Activated naive CD4-positive, alpha-beta T cell treated with Interleukin-2 at 50 U/mL for 16 hours (primary cell): ENCODE measurements around the gene CNOT8.
A peak's percentile ranks its signal among the peaks of the same experiment; 100 is the strongest.

ENCODE experiments used
- DNase-seq: peaks from one replicate; pipeline ENCODE4 v3.0.0-alpha.2; 2020

CNOT8 gene

DNA sequence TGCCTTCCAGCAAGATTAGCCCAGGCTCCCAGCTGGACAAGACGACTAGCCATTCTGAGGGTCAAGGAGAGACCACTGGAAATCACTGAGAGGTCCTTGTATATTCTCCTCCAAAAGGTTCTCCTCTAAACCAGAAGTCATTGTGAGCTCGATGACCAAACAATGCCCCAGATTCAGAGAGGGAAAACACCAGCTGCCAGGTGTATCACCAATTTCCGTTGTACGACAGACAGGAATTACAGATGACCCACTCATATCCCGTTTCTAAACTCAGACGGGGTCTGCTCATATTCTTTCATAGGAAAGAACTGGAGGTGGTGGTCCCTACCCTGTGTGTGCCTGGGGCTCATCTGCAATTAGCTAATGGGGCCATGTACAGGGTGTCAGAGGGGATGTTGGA, 22.2 kb upstream of the CNOT8 start:
- DNase-seq: no peak

DNA sequence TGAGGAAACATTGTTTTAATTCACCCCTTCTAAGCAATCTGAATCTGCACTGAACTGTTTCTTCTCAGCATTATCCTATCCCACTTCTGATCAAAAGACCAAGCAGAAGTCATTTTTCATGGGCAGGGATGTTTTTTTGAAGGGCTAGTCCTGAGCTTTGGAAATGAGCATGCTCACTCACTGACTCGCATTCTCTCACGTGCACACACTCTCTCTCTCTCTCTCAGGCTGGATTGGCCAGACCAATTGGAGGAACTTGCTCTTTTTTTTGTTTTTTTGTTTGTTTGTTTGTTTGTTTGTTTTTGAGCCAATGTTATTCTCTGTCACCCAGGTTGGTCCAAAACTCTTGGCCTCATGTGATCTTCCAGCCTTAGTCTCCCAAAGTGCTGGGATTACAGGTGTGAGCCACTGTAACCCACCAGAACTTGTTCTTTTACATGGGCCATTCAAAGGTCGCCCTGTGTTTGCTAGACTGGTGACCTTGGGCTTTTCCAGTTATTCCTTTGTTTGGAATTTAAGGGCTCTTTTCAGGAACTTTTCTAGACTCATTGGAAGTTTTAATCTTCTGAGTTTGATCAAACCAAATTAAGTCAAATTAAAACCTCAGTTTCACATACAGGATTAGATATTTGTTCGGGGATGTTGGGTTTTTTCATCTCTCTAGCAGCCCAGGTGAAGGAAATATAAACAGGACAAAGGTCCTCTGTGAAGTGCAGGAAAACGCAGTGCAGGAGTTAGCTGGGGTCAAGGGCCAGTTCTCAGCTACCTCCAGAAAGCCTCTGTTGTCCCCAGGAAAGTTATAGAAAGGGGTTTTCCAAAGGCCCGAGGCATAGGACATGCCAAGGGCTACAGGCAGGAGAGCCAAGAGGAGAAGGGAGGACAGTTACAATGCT, 21.2 kb upstream of the CNOT8 start:
- no peak for DNase-seq

DNA sequence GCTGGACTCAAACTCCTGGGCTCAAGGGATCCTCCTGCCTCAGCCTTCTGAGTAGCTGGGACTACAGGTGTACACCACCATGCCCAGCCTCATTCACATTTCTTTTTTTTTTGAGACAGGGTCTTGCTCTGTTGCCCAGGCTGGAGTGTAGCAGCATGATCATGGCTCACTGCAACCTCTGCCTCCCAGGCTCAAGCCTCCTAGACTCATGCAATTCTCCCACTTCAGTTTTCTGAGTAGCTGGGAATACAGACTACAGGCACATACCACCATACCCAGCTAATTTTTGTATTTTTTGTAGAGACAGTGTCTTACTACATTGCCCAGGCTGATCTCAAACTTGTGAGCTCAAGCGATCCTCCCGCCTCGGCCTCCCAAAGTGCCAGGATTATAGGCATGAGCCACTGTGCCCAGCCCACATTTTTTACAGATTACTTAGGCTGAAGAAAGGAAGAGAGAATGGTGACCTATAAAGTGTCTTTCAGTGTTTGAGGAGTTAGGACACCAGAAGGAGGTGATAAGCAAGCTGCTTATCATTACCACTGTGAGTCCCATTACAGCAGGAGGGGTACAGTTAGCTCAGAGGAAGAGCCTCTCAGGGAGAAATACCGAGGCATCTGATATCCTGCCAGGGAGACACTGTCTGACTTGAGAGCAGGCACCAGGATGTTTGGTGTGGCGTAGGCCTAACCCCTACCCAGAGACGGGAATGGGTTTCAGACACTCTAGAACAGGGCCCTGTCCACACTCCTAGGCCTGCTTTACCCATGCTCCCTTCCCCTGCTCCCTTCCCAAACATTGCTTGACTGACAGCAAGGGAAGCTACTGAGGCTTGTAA, 17.8 kb upstream of the CNOT8 start:
- DNase-seq: no peak

DNA sequence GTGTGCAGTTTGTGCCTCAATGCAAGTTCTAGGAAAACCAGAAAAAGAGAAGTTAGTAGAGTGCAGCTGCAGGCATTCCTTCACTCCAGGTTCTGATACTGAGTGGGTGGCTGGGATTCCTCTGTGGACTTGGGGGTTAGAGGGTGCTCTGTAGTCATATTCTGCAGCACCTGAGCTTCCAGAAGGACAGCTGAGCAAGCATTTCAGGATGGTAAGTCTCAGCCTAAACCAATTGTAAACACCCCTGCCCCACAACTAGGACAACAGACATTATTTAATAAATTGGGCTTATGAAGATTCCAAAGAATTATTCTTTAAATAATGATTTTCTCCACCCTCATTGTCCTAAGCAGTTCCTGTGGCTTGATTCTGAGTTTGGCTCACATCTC, 17.2 kb upstream of the CNOT8 start:
- no peak for DNase-seq

DNA sequence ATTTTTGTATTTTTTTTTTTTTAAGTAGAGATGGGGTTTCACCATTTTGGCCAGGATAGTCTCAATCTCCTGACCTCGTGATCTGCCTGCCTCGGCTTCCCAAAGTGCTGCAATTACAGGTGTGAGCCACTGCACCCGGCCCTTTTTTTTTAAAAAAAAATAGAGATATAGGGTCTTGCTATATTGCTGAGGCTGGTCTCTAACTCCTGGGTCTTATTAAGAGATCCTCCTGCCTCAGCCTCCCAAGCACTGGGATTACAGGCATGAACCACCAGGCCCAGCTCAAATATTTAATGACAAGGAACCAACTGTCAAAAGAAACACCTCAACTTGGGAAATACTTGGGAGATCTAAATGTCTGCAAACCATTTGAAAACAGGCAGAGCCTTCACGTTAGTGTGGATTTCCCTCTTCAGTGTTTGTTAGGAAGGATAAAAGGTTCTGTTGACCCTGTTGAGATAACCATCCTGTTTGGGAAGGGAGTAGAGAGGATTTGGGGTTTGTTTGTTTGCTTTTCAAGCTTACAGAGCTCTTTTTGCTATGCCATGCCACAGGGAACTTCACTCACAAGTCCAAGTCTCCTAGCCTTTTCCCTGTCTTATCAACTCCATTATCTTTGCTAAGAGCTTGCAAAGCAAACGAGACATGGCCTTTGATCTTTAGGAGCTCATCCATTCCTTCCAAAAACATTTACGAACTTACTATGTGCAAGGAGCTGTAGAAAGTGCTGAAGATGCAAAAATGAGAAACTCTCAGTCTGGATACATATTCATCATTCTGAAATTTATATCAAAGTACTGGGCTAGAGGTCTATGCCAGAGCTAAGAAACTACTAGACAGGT, 15.5 kb upstream of the CNOT8 start:
- DNase-seq: no peak

DNA sequence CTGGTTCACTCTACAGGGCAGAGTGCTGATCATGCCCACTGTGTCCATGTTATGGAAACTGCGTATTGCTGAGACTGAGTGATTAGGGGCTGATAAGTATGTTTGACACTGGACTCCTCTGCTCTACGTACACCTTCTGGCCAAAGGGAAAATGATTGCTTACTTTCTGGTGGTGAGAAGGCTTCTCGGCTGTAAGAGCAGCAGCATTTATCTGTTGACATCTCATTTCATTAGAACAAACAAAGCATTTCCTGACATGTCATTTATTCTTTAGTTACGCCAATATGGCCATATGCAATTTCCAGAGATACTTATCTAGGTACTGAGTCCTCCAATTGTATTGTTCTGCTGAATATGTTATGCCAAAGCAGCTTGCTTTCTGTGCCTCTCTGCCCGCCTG, 13.6 kb upstream of the CNOT8 start:
- no peak for DNase-seq

DNA sequence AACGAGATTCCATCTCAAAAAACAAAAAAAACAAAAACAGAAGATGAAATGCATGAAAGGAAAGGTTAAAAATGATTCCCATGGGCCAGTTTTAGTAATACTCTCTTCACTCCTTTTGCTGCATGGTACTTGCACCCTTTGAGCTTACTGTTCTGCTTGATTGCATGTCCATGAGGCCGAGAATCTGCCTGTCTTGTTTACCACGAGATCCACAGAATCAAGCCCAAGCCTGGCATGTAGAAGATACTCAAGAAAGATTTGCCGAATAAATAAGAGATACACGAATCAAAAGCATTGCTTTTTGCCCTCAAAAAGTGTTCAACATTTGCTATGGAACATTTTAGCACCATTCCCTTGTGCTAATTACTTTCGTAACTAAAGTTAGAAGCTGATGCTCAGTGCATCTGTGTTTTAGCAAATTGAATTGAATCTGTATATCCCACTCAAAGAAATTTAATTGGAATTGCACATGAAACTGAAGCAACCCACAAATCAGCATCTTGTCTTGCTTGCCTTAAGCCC, 9.1 kb upstream of the CNOT8 start:
- DNase-seq: no peak

DNA sequence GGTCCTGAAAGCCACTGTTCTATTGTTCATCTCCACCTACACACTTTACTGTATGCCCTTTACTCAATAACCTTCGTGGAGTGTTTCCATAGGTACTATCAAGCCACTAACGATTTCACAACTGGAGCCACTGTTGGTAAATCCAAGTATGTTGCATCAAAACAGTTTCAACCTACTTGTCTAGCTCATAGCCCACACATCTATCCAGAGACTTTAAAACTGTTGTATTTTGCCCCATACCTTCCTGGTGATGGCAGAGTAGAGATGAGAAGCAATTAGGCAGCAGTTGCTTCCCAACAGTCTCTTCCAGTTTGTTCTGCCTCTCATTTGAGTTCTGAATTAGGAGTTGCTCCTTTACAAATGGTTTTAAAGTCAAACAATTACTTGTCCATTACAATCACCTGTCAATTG, 8.6 kb upstream of the CNOT8 start:
- no peak for DNase-seq

DNA sequence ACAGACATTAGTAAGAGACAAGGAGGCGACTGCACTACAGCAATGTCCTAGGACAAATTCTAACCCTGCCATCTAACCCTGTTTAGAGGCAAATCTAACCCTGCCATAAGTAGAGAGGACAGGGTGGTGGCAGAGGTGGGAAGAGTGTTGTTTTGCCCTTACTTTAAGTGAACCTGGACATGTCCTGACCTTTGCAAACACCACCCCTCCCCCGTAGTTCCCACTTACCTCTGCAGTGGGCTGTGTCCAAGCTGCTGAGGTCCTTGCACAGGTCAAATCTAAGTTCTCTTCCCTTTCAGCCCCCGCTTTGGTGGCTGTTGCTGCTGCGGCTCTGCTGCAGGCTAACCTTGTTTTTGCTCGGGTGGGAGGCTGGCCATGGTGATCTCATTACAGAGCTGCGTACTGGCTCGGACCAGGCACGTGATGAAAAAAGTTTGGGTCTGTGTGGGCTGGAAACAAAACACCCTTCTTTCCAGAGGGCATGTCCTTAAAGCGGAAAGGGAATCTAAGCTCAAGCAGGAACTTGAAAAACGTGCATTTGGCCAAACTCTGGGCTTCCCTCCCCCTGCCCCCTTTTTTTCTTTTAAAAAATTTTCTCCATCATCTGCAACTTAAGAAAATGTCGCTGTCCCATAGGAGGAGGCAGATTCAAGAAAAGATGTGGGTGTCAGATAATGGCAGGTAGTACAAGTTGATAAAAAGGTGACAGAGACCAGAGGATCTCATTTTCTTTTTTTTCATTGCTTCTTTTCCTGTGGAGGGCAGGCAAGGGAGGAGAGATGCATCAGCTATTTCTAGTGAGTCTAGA, 8.0 kb upstream of the CNOT8 start, which contains the start of gene FAXDC2:
FAXDC2 (minus strand) TSS at position 349 of the 808 bp plus-strand sequence. CDS start 12,425 bp downstream, outside the sequence.
- DNase-seq: no peak

DNA sequence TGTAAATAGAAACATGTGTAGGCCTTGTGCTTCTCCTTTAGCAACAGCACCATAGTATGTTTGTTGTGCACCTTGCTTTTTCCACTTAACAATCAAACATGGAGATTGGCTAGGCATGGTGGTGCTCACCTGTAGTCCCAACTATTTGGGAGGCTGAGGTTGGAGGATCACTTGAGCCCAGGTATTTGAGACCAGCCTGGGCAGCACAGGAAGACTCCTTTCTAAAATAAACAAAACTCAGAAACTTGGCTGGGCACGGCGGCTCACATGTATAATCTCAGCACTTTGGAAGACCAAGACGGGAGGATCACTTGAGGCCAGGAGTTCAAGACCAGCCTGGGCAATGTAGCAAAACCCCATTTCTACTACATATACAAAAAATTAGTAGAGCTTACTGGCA, 7.1 kb upstream of the CNOT8 start:
- DNase-seq: no peak

DNA sequence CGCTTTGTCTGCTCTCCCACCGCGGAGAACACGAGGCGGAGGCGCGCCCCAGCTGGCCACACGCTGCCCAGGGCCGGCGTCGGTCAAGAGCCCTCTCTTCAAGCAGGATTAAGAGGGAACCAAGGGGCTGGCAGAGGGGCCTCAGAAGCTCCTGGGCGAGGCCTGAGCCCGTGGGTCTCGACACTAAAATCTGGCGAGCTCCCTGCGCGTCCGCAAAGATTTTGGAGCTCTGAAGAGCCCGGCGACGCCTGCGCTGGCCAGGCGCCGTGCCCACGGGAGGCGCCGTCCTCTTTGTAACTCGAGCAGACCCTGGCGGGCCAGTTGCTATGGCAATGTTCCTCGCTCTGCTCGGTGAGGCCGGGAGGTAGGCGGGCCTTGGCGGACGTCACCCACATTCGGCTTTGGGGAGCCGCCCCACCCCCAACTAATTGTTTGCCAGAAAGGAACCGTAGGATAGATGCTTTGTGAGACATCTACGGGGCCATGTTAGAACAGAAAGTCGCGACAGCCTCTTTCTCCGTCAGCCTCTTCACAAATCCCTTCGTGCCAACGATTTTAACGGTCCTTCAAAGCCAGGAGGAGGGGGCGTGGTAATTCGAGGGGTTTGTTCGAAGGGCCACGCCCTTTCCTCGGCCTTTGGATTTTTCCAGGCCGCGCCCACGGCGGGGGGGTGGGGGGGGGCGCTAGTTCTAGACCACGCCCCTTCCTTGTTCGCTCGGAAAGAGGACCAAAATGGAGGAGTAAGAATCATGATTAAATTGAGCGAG, 714 bp upstream of the CNOT8 start:
- peak; percentile 85 for DNase-seq

DNA sequence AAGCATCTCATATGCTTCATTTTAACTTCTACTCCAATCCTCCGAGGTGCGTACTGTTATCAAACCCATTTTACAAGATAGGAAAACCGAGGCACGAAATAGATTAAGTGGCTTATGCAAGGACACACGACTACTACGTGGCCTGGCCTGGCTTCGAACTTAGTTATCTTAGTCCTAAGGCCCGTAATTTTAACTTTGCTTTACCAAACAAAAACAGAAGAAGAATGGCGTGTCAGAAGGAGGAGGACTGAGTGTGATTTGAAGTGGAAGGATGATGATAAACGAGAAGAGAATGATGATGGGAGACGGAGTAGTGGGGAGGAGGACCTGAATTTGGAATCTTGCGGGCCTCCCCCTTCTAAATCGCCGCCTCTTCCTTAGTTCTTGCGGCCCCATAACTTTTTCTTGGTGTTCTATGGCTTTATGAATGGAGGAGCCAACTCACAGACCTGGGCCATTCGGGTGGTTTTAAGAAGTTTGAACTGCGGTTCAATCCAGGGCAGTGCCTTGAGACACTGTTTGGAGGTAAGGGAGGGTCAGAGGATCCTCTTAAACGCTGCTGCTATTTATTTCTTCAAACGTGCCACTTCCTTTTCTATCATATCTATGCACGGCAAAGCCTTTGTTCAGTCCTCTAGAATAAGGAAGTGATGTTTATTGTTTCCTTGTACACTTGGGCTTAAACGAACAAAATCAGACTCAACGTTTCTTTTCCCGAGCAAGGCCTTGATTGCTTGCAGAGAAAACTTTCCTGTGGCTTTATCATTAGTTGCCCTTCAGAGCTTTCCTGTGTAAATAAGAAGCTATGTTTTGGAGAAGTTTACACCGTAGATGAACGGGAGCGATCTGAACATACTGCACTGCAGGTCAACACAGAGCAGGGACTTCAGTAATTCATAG, 795 bp downstream of the CNOT8 start:
- DNase-seq: peak; percentile 8

DNA sequence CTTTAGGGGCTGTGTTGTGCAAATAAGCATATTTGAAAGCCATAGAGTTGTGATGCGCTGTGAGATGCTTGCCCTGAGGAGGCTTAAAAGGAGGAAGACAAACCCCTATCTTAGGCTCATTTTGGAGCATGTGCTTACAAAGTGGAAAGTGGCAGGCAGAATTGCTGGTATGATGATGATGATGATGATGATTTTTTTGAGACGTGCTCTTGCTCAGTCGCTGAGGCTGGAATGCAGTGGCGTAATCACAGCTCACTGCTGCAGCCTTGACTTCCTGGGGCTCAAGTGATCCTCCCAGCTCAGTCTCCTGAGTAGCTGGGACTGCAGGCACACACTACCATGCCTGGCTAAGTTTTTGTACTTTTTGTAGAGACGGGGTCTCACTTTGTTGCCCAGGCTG, 1.7 kb downstream of the CNOT8 start:
- peak; percentile 13 for DNase-seq

DNA sequence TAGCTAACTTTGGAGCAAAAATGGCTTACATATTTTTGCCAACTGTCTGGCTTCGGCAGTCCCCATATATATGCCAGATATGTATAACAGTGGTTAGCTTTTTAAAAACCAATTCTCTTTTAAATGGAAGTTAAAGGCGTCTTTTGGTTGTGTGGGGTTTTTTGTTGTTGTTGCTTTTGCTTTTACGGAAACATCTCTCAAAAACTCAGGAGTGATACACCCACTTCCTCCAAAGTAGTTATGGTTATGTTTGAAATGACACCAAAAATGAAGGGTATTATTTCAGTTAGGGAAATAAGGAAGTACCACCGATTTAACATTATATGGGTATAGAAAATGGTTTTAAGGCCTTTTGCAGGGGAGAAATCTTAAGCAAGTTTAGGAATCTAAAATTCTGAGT, 2.3 kb downstream of the CNOT8 start:
- no peak for DNase-seq

DNA sequence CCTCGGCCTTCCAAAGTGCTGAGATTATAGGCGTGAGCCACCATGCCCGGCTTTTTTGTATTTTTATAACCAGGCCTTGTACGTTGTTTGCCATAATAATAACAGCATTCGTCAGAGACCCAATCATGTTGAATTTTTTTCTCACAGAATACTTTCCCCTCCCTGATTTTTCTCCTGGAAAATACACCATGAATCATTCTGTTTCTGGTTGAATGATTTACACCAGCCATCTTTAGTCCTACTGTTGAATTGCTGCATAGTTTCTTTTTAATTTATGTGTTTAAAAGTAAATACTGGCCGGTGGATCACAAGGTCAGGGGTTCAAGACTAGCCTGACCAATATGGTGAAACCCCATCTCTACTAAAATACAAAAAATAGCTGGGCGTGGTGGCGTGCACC, 3.5 kb downstream of the CNOT8 start:
- no peak for DNase-seq

DNA sequence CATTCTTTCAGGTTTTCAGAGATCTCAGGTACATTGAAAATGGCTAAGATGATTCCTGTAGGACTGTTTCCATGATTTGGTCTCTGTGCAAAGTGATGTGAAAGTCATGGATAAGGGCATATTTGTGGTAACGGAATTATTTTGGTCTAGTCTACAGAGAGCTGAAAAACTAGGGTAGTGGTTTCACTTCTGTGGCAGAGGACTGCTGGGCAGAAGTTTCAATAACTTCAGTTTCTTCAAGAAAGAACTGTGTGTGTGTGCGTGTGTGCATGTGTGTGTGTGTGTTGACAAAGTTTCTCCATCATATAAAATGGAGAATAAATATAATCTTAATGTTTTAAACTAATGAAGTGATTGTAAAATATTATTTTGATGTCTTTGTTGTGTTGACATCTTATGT, 4.3 kb downstream of the CNOT8 start:
- no peak for DNase-seq

DNA sequence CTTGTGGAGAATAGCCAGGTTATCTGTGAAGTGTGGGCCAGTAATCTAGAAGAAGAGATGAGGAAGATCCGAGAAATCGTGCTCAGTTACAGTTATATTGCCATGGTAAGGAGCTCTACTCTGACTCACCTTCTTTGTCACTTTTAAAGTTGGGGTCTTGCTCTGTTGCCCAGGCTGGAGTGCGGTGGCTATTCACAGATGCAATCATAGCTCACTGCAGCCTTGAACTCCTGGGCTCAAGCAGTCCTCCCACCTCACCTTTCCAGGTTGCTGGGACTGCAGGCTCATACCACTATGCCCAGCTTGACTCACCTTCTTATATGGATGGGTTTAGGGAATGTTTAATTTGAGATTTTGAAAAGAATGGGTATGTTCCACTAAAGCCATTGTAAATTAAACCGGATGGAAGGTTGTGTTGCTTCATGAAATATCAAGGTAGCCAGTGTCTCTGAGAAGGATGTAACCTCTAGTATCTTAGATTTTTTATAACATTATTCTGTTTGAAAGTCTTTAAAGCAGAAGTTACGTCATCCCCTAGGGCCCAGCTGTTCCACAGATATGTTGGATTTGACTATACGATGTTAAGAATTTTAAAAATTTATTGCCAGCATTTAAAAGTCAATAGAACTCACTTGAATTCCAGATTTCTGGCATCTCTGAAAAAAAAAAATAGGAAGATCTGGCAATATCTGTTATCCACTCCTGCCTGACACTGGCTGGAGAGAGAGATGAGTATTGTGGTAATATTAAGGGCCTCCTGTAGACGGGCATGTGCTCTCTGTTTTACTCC, 5.1 kb downstream of the CNOT8 start:
- no peak for DNase-seq

DNA sequence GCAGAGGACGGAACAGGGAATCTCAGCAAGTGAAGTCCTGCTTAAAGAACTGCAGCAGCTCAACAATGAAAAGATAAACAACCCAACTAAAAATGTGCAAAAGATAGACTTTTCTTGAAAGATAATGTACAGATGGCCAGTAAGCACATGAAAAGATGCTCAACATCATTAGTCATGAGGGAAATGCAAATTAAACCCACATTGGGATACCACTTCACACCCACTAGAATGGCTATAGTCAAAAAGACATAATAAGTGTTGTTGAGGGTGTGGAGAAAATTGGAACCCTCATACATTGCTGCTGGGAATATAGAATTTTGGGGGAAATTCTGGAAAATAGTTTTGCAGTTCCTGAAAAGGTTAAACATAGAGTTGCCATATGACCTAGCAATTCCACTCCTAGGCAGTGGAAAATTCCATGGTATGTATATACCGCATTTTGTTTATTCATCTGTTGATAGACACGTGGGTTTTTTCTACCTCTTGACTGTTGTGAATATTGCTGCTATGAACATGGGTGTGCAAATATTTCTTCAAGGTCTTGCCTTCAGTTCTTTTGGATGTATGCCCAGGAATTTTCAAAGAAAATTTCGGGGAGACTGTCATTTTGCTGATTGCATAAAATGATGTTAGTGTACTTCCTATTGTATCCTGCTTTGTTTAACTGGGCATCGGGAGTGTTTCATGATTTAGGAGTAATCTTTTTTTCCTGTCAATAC, 7.2 kb downstream of the CNOT8 start:
- no peak for DNase-seq

DNA sequence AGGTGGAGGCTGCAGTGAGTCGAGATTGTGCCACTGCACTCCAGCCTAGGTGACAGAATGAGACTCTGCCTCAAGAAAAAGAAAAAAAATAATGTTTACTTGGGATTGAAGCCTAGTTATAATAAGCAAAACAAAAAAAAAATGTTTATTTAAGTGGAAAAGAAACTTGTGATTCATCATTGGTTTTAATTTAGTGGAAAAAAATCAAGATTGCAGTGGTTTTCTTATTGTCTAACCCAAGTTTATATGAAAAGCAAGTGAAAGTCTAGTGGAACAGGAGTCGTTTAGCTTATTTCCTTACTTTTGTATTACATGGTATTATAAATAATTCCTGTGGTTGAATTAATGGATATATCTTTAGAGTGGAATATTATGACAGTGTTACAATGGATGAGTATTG, 8.4 kb downstream of the CNOT8 start:
- no peak for DNase-seq
